WTC11 (cell line): ENCODE data around the gene ADGRG3. TPM values are rescaled to one million over a fixed set of nuclear protein-coding genes. Genes with fewer than 3 reads are reported as not detected.

ENCODE experiments used
- ATAC-seq: fragments of 200-7000 bp; cut with Tn5 transposase; 2 replicates; pipeline ENCODE4 v1.10.0; 2021; ENCODE audit warnings: mild to moderate bottlenecking, moderate library complexity
- CTCF ChIA-PET: fragments of 300-600 bp; sonication (Branson Sonifier 250); formaldehyde crosslinking; loops from one replicate; lab custom pipeline; 2021; ENCODE audit warnings: antibody characterized with exemption; lab: Charles Lee
- POLR2A ChIA-PET: fragments of 350-600 bp; sonication (Branson Sonifier 250); formaldehyde crosslinking; loops from one replicate; lab custom pipeline; 2021; ENCODE audit warnings: antibody characterized with exemption; lab: Charles Lee
- DNase-seq: peaks from one replicate; pipeline ENCODE4 v3.0.0; 2021; ENCODE audit warnings: low spot score
- H3K27ac Mint-ChIP-seq: 2 replicates; pipeline ENCODE4 v1.8.0; 2021; ENCODE audit warnings: mixed read lengths
- H3K27me3 Mint-ChIP-seq: 2 replicates; pipeline ENCODE4 v1.8.0; 2021; ENCODE audit warnings: low read depth, mild to moderate bottlenecking, moderate library complexity, mixed read lengths
- H3K36me3 Mint-ChIP-seq: 2 replicates; pipeline ENCODE4 v1.8.0; 2021; ENCODE audit warnings: mixed read lengths
- H3K4me1 Mint-ChIP-seq: 2 replicates; pipeline ENCODE4 v1.8.0; 2022; ENCODE audit warnings: mixed read lengths
- H3K4me3 Mint-ChIP-seq: 2 replicates; pipeline ENCODE4 v1.8.0; 2021; ENCODE audit warnings: mild to moderate bottlenecking, moderate library complexity, mixed read lengths
- H3K9me3 Mint-ChIP-seq: 2 replicates; pipeline ENCODE4 v1.8.0; 2021; ENCODE audit warnings: mixed read lengths
- FOXK1 ChIP-seq: sonication (generic); formaldehyde crosslinking; IDR thresholded peaks from 2 replicates; pipeline ENCODE4 v1.8.0; 2022; ENCODE audit warnings: mild to moderate bottlenecking, moderate library complexity, missing genetic modification reagents
- GRHL2 ChIP-seq: fragments of 250-450 bp; sonication (Bioruptor Pico); IDR thresholded peaks from 2 replicates; pipeline ENCODE4 v1.8.0; 2022; ENCODE audit warnings: mild to moderate bottlenecking, moderate library complexity; ENCODE audit not compliant: insufficient replicate concordance, severe bottlenecking
- JAZF1 ChIP-seq: fragments of 250-450 bp; sonication (Bioruptor Pico); IDR thresholded peaks from 2 replicates; pipeline ENCODE4 v1.9.0; 2021; ENCODE audit warnings: moderate library complexity, mild to moderate bottlenecking, inconsistent platforms
- MXD4 ChIP-seq: fragments of 250-450 bp; sonication (Bioruptor Pico); IDR thresholded peaks from 2 replicates; pipeline ENCODE4 v1.8.0; 2021; ENCODE audit warnings: mild to moderate bottlenecking, moderate library complexity, borderline replicate concordance
- NFATC4 ChIP-seq: fragments of 250-450 bp; sonication (Bioruptor Pico); IDR thresholded peaks from 2 replicates; pipeline ENCODE4 v1.9.0; 2021; ENCODE audit warnings: mild to moderate bottlenecking
- OVOL2 ChIP-seq: fragments of 250-450 bp; sonication (Bioruptor Pico); IDR thresholded peaks from 2 replicates; pipeline ENCODE4 v1.9.0; 2021; ENCODE audit warnings: mild to moderate bottlenecking, borderline replicate concordance
- SMAD3 ChIP-seq: sonication (generic); formaldehyde crosslinking; IDR thresholded peaks from 2 replicates; pipeline ENCODE4 v1.8.0; 2022; ENCODE audit warnings: missing genetic modification reagents, mild to moderate bottlenecking, borderline replicate concordance
- SP1 ChIP-seq: sonication (generic); formaldehyde crosslinking; conservative IDR thresholded peaks from 2 replicates; pipeline ENCODE4 v1.8.1; 2022; ENCODE audit warnings: missing genetic modification reagents
- ZBTB21 ChIP-seq: sonication (generic); formaldehyde crosslinking; IDR thresholded peaks from 2 replicates; pipeline ENCODE4 v1.8.1; 2023; ENCODE audit warnings: mild to moderate bottlenecking, missing genetic modification reagents, borderline replicate concordance
- ZNF263 ChIP-seq: sonication (generic); formaldehyde crosslinking; IDR thresholded peaks from 2 replicates; pipeline ENCODE4 v1.8.1; 2022; ENCODE audit warnings: low read depth, mild to moderate bottlenecking, moderate library complexity, missing genetic modification reagents
- ZNF532 ChIP-seq: fragments of 250-450 bp; sonication (Bioruptor Pico); IDR thresholded peaks from 2 replicates; pipeline ENCODE4 v1.9.0; 2021; ENCODE audit warnings: mild to moderate bottlenecking, borderline replicate concordance
- total RNA-seq: library from RNA; stranded (reverse); gene quantifications from 3 replicates; pipeline ENCODE4 v1.2.3, GENCODE V29; 2021
- TF ChIP-seq, protein P1 (sequence below): sonication (generic); formaldehyde crosslinking; IDR thresholded peaks from 2 replicates; pipeline ENCODE4 v1.8.0; 2023; ENCODE audit warnings: missing genetic modification reagents, mild to moderate bottlenecking, borderline replicate concordance
- TF ChIP-seq, protein P2 (sequence below): sonication (generic); formaldehyde crosslinking; IDR thresholded peaks from 2 replicates; pipeline ENCODE4 v1.8.0; 2022; ENCODE audit warnings: missing genetic modification reagents
- TF ChIP-seq, protein P3 (sequence below): sonication (generic); formaldehyde crosslinking; IDR thresholded peaks from 2 replicates; pipeline ENCODE4 v1.8.0; 2022; ENCODE audit warnings: mild to moderate bottlenecking, missing genetic modification reagents
- TF ChIP-seq, protein P4 (sequence below): fragments of 250-450 bp; sonication (Bioruptor Pico); IDR thresholded peaks from 2 replicates; pipeline ENCODE4 v1.9.0; 2021; ENCODE audit warnings: moderate library complexity, mild to moderate bottlenecking, inconsistent platforms, borderline replicate concordance
- TF ChIP-seq, protein P5 (sequence below): sonication (generic); formaldehyde crosslinking; IDR thresholded peaks from 2 replicates; pipeline ENCODE4 v1.8.1; 2023; ENCODE audit warnings: mild to moderate bottlenecking, missing genetic modification reagents, moderate library complexity

ADGRG3 gene
- total RNA-seq, 1 experiment from 2014 or later = 0.44 TPM

DNA sequence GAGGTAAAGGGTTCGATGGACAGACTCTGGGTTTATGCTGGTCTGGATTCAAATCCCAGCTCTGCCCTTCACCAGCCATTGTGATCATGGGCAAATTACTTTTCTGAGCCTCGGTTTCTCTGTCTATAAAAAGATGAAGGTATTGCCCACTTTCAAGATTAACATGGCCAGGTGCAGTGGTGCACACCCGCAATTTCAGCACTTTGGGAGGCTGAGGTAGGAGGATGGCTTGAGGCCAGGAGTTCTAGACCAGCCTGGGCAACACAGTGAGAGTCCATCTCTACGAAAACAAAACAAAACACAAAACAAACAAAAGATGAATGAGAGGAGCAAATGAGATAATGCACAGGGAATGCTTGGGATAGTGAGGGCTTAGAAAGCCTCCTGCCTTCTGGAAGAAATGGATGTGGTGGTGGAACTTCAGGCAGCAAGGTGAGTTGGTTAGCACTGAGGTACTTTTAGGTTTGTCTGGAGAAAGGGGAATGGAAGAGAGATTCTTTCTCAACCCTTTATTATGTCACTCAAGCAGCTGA lies 8.5 kb downstream of the ADGRG3 start:
- no peak for TF ChIP-seq NFATC4 (CRISPR knock-in tag)
- no peak for TF ChIP-seq GRHL2
- DNase-seq (no peak), ATAC-seq (no peak)
- H3K36me3 Mint-ChIP-seq = no peaks in the 10 kb centered on the region
- CTCF ChIA-PET = interaction anchor here (0.9 to 3.4 kb wide), 4 partner anchors 9 to 186 kb away, joined by 3 to 24 read pairs (median 3); partner anchors contain the start of gene ADGRG3
- H3K27ac Mint-ChIP-seq = peak overlapping the region; percentile 72; the same call in 1 of the 2 replicates
- POLR2A ChIA-PET = no interaction called here
- H3K27me3 Mint-ChIP-seq = peaks cover 7% of the 10 kb centered on the region
- H3K4me1 Mint-ChIP-seq = peaks cover 36% of the 10 kb centered on the region
- no peaks in the 10 kb centered on the region for H3K9me3 Mint-ChIP-seq
- H3K4me3 Mint-ChIP-seq = no peak overlapping the region

DNA sequence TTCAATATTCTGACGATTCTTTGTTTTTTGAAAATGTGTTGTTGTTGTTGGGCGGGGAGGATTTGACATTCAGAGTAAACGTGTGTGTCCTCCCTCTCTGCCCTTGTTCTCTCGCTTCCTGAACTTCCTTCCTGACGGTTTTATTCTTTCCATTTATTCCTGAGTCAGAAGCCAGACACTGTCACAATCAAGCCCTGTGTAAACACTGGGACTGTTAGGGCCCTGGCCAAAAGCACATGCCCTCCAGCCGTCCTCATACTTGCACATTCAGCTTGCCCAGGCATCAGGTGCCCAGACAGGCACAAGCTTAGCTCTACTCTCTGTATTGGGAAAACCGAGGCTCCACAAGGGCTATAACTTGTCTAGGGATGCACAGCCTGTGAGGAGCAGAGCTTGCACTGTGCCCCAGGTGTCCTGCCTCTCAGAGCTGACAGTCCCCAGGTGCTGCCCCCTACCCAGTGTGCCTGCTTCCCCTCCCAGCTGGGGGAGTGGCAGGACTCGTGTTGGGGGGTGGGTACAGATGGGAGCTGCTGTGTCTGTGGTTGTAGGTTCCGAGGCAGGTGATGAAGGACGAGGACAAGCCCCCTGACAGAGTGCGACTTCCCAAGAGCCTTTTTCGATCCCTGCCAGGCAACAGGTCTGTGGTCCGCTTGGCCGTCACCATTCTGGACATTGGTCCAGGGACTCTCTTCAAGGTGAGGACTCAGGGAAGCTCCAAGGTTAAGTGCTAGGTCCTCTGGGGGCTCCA lies 9.7 kb downstream of the ADGRG3 start:
- POLR2A ChIA-PET = no interaction called here
- H3K4me1 Mint-ChIP-seq = peaks cover 36% of the 10 kb centered on the region
- ATAC-seq = no peak
- TF ChIP-seq OVOL2 (CRISPR knock-in tag) (no peak), FOXK1 (CRISPR knock-in tag) (no peak), ZNF263 (CRISPR knock-in tag) (no peak), ZBTB21 (CRISPR knock-in tag) (no peak), JAZF1 (CRISPR knock-in tag) (no peak), SP1 (no peak), ZNF532 (CRISPR knock-in tag) (no peak), MXD4 (CRISPR knock-in tag) (no peak), SMAD3 (CRISPR knock-in tag) (no peak)
- TF ChIP-seq, protein P1, sequence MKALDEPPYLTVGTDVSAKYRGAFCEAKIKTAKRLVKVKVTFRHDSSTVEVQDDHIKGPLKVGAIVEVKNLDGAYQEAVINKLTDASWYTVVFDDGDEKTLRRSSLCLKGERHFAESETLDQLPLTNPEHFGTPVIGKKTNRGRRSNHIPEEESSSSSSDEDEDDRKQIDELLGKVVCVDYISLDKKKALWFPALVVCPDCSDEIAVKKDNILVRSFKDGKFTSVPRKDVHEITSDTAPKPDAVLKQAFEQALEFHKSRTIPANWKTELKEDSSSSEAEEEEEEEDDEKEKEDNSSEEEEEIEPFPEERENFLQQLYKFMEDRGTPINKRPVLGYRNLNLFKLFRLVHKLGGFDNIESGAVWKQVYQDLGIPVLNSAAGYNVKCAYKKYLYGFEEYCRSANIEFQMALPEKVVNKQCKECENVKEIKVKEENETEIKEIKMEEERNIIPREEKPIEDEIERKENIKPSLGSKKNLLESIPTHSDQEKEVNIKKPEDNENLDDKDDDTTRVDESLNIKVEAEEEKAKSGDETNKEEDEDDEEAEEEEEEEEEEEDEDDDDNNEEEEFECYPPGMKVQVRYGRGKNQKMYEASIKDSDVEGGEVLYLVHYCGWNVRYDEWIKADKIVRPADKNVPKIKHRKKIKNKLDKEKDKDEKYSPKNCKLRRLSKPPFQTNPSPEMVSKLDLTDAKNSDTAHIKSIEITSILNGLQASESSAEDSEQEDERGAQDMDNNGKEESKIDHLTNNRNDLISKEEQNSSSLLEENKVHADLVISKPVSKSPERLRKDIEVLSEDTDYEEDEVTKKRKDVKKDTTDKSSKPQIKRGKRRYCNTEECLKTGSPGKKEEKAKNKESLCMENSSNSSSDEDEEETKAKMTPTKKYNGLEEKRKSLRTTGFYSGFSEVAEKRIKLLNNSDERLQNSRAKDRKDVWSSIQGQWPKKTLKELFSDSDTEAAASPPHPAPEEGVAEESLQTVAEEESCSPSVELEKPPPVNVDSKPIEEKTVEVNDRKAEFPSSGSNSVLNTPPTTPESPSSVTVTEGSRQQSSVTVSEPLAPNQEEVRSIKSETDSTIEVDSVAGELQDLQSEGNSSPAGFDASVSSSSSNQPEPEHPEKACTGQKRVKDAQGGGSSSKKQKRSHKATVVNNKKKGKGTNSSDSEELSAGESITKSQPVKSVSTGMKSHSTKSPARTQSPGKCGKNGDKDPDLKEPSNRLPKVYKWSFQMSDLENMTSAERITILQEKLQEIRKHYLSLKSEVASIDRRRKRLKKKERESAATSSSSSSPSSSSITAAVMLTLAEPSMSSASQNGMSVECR (CRISPR knock-in tag) = no peak
- TF ChIP-seq, protein P2, sequence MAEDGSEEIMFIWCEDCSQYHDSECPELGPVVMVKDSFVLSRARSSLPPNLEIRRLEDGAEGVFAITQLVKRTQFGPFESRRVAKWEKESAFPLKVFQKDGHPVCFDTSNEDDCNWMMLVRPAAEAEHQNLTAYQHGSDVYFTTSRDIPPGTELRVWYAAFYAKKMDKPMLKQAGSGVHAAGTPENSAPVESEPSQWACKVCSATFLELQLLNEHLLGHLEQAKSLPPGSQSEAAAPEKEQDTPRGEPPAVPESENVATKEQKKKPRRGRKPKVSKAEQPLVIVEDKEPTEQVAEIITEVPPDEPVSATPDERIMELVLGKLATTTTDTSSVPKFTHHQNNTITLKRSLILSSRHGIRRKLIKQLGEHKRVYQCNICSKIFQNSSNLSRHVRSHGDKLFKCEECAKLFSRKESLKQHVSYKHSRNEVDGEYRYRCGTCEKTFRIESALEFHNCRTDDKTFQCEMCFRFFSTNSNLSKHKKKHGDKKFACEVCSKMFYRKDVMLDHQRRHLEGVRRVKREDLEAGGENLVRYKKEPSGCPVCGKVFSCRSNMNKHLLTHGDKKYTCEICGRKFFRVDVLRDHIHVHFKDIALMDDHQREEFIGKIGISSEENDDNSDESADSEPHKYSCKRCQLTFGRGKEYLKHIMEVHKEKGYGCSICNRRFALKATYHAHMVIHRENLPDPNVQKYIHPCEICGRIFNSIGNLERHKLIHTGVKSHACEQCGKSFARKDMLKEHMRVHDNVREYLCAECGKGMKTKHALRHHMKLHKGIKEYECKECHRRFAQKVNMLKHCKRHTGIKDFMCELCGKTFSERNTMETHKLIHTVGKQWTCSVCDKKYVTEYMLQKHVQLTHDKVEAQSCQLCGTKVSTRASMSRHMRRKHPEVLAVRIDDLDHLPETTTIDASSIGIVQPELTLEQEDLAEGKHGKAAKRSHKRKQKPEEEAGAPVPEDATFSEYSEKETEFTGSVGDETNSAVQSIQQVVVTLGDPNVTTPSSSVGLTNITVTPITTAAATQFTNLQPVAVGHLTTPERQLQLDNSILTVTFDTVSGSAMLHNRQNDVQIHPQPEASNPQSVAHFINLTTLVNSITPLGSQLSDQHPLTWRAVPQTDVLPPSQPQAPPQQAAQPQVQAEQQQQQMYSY (CRISPR knock-in tag) = no peak
- TF ChIP-seq, protein P3, sequence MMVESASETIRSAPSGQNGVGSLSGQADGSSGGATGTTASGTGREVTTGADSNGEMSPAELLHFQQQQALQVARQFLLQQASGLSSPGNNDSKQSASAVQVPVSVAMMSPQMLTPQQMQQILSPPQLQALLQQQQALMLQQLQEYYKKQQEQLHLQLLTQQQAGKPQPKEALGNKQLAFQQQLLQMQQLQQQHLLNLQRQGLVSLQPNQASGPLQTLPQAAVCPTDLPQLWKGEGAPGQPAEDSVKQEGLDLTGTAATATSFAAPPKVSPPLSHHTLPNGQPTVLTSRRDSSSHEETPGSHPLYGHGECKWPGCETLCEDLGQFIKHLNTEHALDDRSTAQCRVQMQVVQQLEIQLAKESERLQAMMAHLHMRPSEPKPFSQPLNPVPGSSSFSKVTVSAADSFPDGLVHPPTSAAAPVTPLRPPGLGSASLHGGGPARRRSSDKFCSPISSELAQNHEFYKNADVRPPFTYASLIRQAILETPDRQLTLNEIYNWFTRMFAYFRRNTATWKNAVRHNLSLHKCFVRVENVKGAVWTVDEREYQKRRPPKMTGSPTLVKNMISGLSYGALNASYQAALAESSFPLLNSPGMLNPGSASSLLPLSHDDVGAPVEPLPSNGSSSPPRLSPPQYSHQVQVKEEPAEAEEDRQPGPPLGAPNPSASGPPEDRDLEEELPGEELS (CRISPR knock-in tag) = no peak
- TF ChIP-seq, protein P4, sequence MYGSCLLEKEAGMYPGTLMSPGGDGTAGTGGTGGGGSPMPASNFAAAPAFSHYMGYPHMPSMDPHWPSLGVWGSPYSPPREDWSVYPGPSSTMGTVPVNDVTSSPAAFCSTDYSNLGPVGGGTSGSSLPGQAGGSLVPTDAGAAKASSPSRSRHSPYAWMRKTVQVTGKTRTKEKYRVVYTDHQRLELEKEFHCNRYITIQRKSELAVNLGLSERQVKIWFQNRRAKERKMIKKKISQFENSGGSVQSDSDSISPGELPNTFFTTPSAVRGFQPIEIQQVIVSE (CRISPR knock-in tag) = no peak
- TF ChIP-seq, protein P5, sequence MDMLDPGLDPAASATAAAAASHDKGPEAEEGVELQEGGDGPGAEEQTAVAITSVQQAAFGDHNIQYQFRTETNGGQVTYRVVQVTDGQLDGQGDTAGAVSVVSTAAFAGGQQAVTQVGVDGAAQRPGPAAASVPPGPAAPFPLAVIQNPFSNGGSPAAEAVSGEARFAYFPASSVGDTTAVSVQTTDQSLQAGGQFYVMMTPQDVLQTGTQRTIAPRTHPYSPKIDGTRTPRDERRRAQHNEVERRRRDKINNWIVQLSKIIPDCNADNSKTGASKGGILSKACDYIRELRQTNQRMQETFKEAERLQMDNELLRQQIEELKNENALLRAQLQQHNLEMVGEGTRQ (CRISPR knock-in tag) = no peak

More for the DNA sequence above, 9.7 kb downstream of the ADGRG3 start:
- Mint-ChIP-seq H3K9me3 (no peaks in the 10 kb centered on the region), H3K27ac (peak overlapping the region; percentile 92; the same call in 1 of the 2 replicates), H3K4me3 (no peak overlapping the region), H3K36me3 (no peaks in the 10 kb centered on the region), H3K27me3 (peaks cover 7% of the 10 kb centered on the region)
- CTCF ChIA-PET = interaction anchor here (0.6 to 3.4 kb wide), 3 partner anchors 10 to 101 kb away, joined by 3 to 24 read pairs (median 3); partner anchors contain the start of gene ADGRG3
- DNase-seq = no peak
